HCT116 (cell line): Measurements from ENCODE around the gene NEK6. TPM values are rescaled to one million over a fixed set of nuclear protein-coding genes. Genes with fewer than 3 reads are reported as not detected.

Source experiments
- ATAC-seq: fragments of 200-7000 bp; cut with Tn5 transposase; 2 replicates; pipeline ENCODE4 v1.9.1; 2020; ENCODE audit warnings: mild to moderate bottlenecking, moderate library complexity
- BruUV-seq: library from RNA; stranded (reverse); fragments of 400-500 nt; replicated peaks from 2 replicates; lab custom pipeline; 2021; lab: Mats Ljungman, UMichigan
- CTCF ChIA-PET: fragments of 300-600 bp; sonication (Branson Sonifier 250); formaldehyde crosslinking; loops from one replicate; lab custom pipeline; 2021; ENCODE audit warnings: antibody characterized with exemption; lab: Charles Lee
- POLR2A ChIA-PET: fragments of 300-600, 350-600 bp; sonication (Branson Sonifier 250); formaldehyde crosslinking; loops from one replicate; lab custom pipeline; 2021; ENCODE audit warnings: antibody characterized with exemption; lab: Charles Lee
- RAD21 ChIA-PET, 2 experiments: fragments of 300-600 bp; sonication (Branson Sonifier 250); formaldehyde crosslinking; loops; one replicate each; lab custom pipeline; 2023; ENCODE audit warnings: low total read pairs in 2 of 2; ENCODE audit not compliant: uncharacterized antibody in 2 of 2, unreplicated experiment in 2 of 2, low non-redundant PET in 1 of 2; lab: Charles Lee
- DNase-seq: peaks from one replicate; pipeline ENCODE4 v3.0.0-alpha.2; 2010; ENCODE audit warnings: low read depth, low spot score
- H2AFZ ChIP-seq: fragments of 200-600 bp; shearing (Covaris generic), sonication (generic); 2 replicates; pipeline ENCODE4 v1.6.1; 2017; ENCODE audit warnings: low read depth, mixed run types, mixed read lengths, antibody characterized with exemption, low read length; ENCODE audit not compliant: poor library complexity, severe bottlenecking
- H3K27ac ChIP-seq: 2 replicates; pipeline ENCODE4 v1.5.1; 2012; ENCODE audit warnings: low read depth, low read length
- H3K27me3 ChIP-seq: fragments of 200-600 bp; sonication (generic); 2 replicates; pipeline ENCODE4 v1.6.1; 2016; ENCODE audit warnings: mixed run types, low read length, mixed read lengths; ENCODE audit not compliant: insufficient read depth
- H3K36me3 ChIP-seq, 2 experiments: fragments of 200-500 bp in 1 of 2; fragments of 200-600 bp in 1 of 2; sonication (Bioruptor generic) in 1 of 2; sonication (generic) in 1 of 2; 2 replicates each; pipeline versions ENCODE4 v1.5.1 to v1.6.1; 2014 to 2016; ENCODE audit warnings: low read length in 2 of 2, inconsistent platforms in 1 of 2, mixed read lengths in 1 of 2, mixed run types in 1 of 2; ENCODE audit not compliant: insufficient read depth in 2 of 2, control insufficient read depth in 1 of 2
- H3K4me1 ChIP-seq, 2 experiments: fragments of 200-600 bp in 1 of 2; sonication (generic) in 1 of 2; 2 replicates each; pipeline versions ENCODE4 v1.5.1 to v1.6.1; 2012 to 2017; ENCODE audit warnings: low read length in 2 of 2, inconsistent platforms in 1 of 2, mild to moderate bottlenecking in 1 of 2, mixed read lengths in 1 of 2, mixed run types in 1 of 2, moderate library complexity in 1 of 2; ENCODE audit not compliant: insufficient read depth in 2 of 2, control insufficient read depth in 1 of 2
- H3K4me2 ChIP-seq: fragments of 200-600 bp; sonication (generic); 2 replicates; pipeline ENCODE4 v1.6.1; 2017; ENCODE audit warnings: mixed run types, low read length, mixed read lengths
- H3K4me3 ChIP-seq, 2 experiments: fragments of 200-600 bp in 1 of 2; sonication (generic) in 1 of 2; replicated peaks in 1 of 2; 2 replicates each; pipeline ENCODE4 v1.5.1; 2011 to 2016; ENCODE audit warnings: low read length in 2 of 2, control low read depth in 1 of 2, low read depth in 1 of 2, mild to moderate bottlenecking in 1 of 2, mixed read lengths in 1 of 2, mixed run types in 1 of 2
- H3K79me2 ChIP-seq: fragments of 200-600 bp; sonication (generic); 2 replicates; pipeline ENCODE4 v1.6.1; 2017; ENCODE audit warnings: mild to moderate bottlenecking, mixed run types, low read length, moderate library complexity, mixed read lengths; ENCODE audit not compliant: insufficient read depth
- H3K9ac ChIP-seq: fragments of 200-600 bp; sonication (generic); 2 replicates; pipeline ENCODE4 v1.6.1; 2016; ENCODE audit warnings: low read length, mixed read lengths
- H3K9me2 ChIP-seq: fragments of 200-600 bp; sonication (generic), shearing (Covaris generic); 2 replicates; pipeline ENCODE4 v1.6.1; 2017; ENCODE audit warnings: mixed run types, mild to moderate bottlenecking, moderate library complexity; ENCODE audit not compliant: insufficient read depth
- H3K9me3 ChIP-seq, 2 experiments: fragments of 200-500 bp in 1 of 2; fragments of 200-600 bp in 1 of 2; sonication (Bioruptor generic) in 1 of 2; sonication (generic) in 1 of 2; 2 replicates each; pipeline ENCODE4 v1.6.1; 2014 to 2017; ENCODE audit warnings: low read length in 2 of 2, mixed read lengths in 2 of 2, inconsistent platforms in 1 of 2, low read depth in 1 of 2, mild to moderate bottlenecking in 1 of 2, mixed run types in 1 of 2, moderate library complexity in 1 of 2; ENCODE audit not compliant: control insufficient read depth in 1 of 2, insufficient read depth in 1 of 2
- H4K20me1 ChIP-seq: fragments of 200-600 bp; sonication (generic), shearing (Covaris generic); 2 replicates; pipeline ENCODE4 v1.6.1; 2017; ENCODE audit warnings: mixed run types, mild to moderate bottlenecking, moderate library complexity; ENCODE audit not compliant: insufficient read depth
- FOSL1 ChIP-seq: IDR thresholded peaks from 2 replicates; pipeline ENCODE4 v1.6.1; 2012; ENCODE audit warnings: low read depth
- POLR2AphosphoS5 ChIP-seq: IDR thresholded peaks from 2 replicates; pipeline ENCODE4 v1.6.1; 2011; ENCODE audit warnings: mild to moderate bottlenecking, low read depth, low read length, moderate library complexity
- intact Hi-C: fragments of 100-400 bp; cut with micrococcal nuclease; formaldehyde crosslinking; loops from 2 replicates; pipeline ENCODE4 v1.10.0; 2022
- total RNA-seq: library from RNA; stranded (reverse); gene quantifications from one replicate; pipeline ENCODE4 v1.2.1, GENCODE V29; 2021; ENCODE audit not compliant: unreplicated experiment
- TF ChIP-seq, protein P1 (sequence below): IDR thresholded peaks from 2 replicates; pipeline ENCODE4 v1.6.1; 2011; ENCODE audit warnings: mild to moderate bottlenecking, low read length, moderate library complexity; ENCODE audit not compliant: insufficient replicate concordance; ENCODE audit errors: extremely low read depth
- TF ChIP-seq, protein P2 (sequence below): IDR thresholded peaks from 2 replicates; pipeline ENCODE4 v1.6.1; 2012

The NEK6 gene
- total RNA-seq, 1 experiment from 2014 or later: 40.8 TPM

DNA sequence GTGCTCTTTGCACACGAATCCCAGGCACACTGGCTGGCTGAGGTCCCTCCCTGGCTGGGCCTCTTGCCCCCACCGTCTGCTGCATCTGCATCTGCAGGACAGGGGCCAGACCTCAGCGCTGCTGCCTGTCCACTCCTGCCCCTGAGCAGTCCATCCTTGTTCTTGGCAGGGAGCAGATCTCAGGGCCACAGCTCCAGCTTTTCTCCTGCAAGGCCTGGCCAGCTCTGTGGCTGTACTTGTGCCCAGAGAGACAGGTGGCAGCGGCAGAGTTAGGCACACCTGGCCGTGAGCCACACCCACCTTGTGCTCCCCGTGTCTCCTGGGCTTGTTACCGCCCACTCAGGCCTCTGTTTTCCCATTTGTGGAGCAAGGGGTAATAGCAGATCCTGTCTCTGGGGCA lies 13.9 kb downstream of the NEK6 start (continued):
- TF ChIP-seq FOSL1 (no peak), POLR2AphosphoS5 (no peak)
- TF ChIP-seq, protein P1, sequence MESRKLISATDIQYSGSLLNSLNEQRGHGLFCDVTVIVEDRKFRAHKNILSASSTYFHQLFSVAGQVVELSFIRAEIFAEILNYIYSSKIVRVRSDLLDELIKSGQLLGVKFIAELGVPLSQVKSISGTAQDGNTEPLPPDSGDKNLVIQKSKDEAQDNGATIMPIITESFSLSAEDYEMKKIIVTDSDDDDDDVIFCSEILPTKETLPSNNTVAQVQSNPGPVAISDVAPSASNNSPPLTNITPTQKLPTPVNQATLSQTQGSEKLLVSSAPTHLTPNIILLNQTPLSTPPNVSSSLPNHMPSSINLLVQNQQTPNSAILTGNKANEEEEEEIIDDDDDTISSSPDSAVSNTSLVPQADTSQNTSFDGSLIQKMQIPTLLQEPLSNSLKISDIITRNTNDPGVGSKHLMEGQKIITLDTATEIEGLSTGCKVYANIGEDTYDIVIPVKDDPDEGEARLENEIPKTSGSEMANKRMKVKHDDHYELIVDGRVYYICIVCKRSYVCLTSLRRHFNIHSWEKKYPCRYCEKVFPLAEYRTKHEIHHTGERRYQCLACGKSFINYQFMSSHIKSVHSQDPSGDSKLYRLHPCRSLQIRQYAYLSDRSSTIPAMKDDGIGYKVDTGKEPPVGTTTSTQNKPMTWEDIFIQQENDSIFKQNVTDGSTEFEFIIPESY: no peak
- TF ChIP-seq, protein P2, sequence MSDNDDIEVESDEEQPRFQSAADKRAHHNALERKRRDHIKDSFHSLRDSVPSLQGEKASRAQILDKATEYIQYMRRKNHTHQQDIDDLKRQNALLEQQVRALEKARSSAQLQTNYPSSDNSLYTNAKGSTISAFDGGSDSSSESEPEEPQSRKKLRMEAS: no peak

DNA sequence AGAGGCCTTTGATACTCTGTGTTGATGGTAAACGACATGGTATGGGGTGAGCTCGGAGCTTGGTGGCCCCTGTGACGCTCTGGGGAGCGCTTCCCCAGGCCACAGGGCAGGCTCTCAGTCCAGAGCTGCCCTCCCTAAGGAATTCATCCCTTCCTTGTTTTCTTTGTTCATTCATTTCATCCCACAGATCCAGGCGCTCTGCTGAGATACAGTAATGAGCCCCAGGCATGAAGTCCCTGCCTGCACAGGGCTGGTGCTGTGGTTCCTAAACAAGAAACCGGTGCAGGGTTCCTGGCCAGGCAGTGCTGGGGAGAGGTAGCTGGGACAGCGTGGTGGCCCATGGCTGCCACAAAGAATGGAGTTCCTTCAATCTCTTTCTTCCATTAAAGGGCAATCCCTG lies 14.4 kb downstream of the NEK6 start:
- intact Hi-C loops: no loop called here
- Histone ChIP-seq H3K79me2 (peaks cover 91% of the 10 kb centered on the region), H3K4me3 (no peak overlapping the region), H3K27ac (no peak overlapping the region), H3K4me1 (peaks cover 1 to 4% of the 10 kb centered on the region in 2 experiments; a peak in 1 of 4 replicates), H3K4me2 (no peak overlapping the region), H3K9me2 (no peaks in the 10 kb centered on the region), H3K9me3 (no peaks in the 10 kb centered on the region), H3K27me3 (no peaks in the 10 kb centered on the region), H3K36me3 (no peaks in the 10 kb centered on the region), H4K20me1 (peaks cover 12% of the 10 kb centered on the region; the same call in 1 of the 2 replicates), H3K9ac (no peak overlapping the region), H2AFZ (no peak overlapping the region)
- ChIA-PET POLR2A (no interaction called here), RAD21 (no interaction called here), CTCF (no interaction called here)
- no peak for TF ChIP-seq FOSL1
- TF ChIP-seq, protein P1: no peak
- BruUV-seq: no TSS peak
- ATAC-seq: no peak
- no peak for DNase-seq
